ENCODE results near the gene ELOVL7. TPM values are rescaled to one million over a fixed set of nuclear protein-coding genes. Genes with fewer than 3 reads are reported as not detected.

The ELOVL7 gene
- total RNA-seq, 4 donors from 2014 or later: 16.6 to 57.6 (median 40.4) TPM

DNA sequence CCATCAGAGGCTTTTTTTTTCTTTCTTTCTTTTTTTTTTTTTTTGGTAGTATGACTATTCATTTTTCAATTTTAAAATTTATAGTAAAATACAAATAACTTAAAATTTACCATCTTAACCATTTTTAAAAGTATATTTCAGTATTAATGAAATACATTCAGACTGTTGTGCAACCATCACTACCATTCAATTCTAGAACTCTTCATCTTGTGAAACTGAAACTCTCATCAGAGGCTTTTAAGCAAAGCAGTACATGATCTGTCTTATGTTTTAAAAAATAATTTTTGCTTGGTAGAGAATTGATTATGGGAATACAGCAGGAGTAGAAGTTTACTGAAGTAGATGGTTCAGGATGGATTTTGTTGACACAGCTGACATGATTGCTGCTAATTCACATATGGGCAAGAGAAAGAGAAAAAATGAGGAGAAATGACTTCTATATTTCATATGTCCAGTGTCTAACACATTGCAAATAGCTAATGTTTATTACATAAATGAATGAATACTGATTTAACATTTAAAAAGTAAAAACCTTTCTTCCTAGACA is 13.4 kb downstream of the ELOVL7 start:
- no peaks in the 10 kb centered on the region for H3K36me3 ChIP-seq

DNA sequence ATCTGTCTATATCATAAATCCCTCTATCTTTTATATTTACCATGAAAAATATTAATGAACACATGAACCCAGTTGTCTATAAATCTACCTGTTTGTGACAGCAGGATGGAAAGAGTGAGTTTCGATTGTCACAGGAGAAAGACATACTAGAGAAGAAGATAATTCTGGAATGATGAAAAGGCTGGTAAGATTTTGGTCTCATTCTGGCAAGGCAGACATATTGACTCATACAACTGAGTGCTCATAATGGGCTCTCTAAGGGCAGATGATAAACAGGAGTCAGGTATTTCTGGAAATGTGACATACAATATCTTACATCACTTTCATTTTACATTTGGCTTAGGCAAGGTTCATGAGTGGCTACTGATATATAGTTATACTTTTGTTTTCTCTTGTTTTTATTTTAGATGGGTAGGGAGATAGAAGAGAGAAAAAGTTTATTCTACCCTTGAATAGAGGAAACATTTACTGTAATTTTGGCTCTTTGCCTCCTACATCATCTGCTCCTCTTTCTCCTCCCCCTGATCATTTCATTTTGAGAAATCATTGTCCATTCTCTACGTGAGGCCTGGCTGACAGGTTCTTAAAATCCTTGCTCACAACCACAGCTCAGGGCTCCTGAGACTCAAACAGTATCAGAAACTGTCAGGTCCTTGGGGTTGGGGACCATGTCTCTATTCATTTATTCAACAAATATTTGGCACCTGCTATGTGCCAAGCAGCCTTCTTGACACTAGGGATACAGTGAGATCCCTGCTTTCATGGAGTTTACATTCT is 14.4 kb downstream of the ELOVL7 start:
- no peak for TF ChIP-seq POLR2AphosphoS5 (IDR thresholded peaks at IDR 0.05)
- TF ChIP-seq EP300 (IDR thresholded peaks at IDR 0.05): no peak
- TF ChIP-seq, protein P1, sequence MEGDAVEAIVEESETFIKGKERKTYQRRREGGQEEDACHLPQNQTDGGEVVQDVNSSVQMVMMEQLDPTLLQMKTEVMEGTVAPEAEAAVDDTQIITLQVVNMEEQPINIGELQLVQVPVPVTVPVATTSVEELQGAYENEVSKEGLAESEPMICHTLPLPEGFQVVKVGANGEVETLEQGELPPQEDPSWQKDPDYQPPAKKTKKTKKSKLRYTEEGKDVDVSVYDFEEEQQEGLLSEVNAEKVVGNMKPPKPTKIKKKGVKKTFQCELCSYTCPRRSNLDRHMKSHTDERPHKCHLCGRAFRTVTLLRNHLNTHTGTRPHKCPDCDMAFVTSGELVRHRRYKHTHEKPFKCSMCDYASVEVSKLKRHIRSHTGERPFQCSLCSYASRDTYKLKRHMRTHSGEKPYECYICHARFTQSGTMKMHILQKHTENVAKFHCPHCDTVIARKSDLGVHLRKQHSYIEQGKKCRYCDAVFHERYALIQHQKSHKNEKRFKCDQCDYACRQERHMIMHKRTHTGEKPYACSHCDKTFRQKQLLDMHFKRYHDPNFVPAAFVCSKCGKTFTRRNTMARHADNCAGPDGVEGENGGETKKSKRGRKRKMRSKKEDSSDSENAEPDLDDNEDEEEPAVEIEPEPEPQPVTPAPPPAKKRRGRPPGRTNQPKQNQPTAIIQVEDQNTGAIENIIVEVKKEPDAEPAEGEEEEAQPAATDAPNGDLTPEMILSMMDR (IDR thresholded peaks at IDR 0.05): no peak
- TF ChIP-seq POLR2A (IDR thresholded peaks at IDR 0.05): no peak
- 54% methylated on average over 2 of the region's 2 CpGs for WGBS
- no peak for DNase-seq (ENCODE audit: low spot score in 2 of 2)
- Histone ChIP-seq H3K27ac (no peak overlapping the region), H3K9me3 (no peaks in the 10 kb centered on the region), H3K27me3 (no peaks in the 10 kb centered on the region), H3K4me1 (no peaks in the 10 kb centered on the region), H3K4me3 (no peak overlapping the region), H3K36me3 (no peaks in the 10 kb centered on the region)

More for the DNA sequence above, 13.4 kb downstream of the ELOVL7 start:
- DNase-seq (ENCODE audit: low spot score in 2 of 2): no peak
- Histone ChIP-seq H3K9me3 (no peaks in the 10 kb centered on the region), H3K4me3 (no peak overlapping the region), H3K4me1 (no peaks in the 10 kb centered on the region), H3K27ac (no peak overlapping the region), H3K27me3 (no peaks in the 10 kb centered on the region)
- no peak for TF ChIP-seq POLR2AphosphoS5 (IDR thresholded peaks at IDR 0.05)
- TF ChIP-seq, protein P1 (IDR thresholded peaks at IDR 0.05): no peak
- TF ChIP-seq EP300 (IDR thresholded peaks at IDR 0.05): no peak
- no peak for TF ChIP-seq POLR2A (IDR thresholded peaks at IDR 0.05)

DNA sequence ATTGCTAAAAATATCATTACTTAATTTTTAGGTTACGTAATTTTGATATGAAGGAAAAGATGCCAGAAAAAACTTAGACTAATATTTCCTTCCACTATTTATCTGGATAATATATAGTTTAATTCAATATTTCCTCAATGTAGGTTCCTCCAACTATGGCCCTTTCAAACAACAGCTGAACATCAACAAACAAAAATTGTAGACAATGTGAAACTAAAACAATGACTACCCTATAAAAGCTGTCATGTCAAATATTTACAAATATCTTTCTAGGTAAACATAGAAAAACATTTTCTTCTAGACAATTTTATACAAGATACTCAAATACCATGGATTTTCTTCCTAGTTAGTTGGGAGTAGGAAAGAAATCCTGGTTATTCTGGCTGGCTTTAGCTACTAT is 16.9 kb downstream of the ELOVL7 start:
- H3K27ac ChIP-seq: no peak overlapping the region
- H3K9me3 ChIP-seq: no peaks in the 10 kb centered on the region
- no peaks in the 10 kb centered on the region for H3K36me3 ChIP-seq
- 85% methylated on average over 1 of the region's 1 CpG for WGBS
- no peak for DNase-seq (ENCODE audit: low spot score in 2 of 2)
- no peaks in the 10 kb centered on the region for H3K27me3 ChIP-seq
- no peaks in the 10 kb centered on the region for H3K4me1 ChIP-seq
- TF ChIP-seq, protein P1 (IDR thresholded peaks at IDR 0.05): no peak
- no peak for TF ChIP-seq POLR2A (IDR thresholded peaks at IDR 0.05)
- no peak for TF ChIP-seq EP300 (IDR thresholded peaks at IDR 0.05)
- TF ChIP-seq POLR2AphosphoS5 (IDR thresholded peaks at IDR 0.05): no peak
- no peak overlapping the region for H3K4me3 ChIP-seq

DNA sequence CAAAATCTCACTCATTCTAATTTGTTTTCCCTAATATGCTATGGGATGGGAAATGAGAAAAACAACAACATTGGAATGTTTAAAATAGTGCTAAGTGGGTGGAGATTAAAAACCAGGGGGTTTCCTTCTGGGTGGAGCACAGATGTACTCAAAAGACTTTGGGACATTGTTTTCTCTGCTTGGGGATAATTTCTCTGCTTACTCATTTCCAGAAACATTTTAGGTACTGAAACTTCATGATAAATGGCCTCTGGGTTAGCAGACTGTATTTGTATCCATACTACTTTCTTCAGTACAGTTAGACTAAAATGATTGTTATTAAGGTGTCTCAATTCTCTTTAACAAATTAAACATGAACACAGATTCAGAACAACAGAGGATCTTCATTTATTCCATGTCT is 17.4 kb downstream of the ELOVL7 start:
- H3K4me1 ChIP-seq: no peaks in the 10 kb centered on the region
- TF ChIP-seq EP300 (IDR thresholded peaks at IDR 0.05) (no peak), POLR2A (IDR thresholded peaks at IDR 0.05) (no peak), POLR2AphosphoS5 (IDR thresholded peaks at IDR 0.05) (no peak)
- TF ChIP-seq, protein P1 (IDR thresholded peaks at IDR 0.05): no peak
- no peak for DNase-seq (ENCODE audit: low spot score in 2 of 2)
- no peaks in the 10 kb centered on the region for H3K9me3 ChIP-seq
- H3K27me3 ChIP-seq: no peaks in the 10 kb centered on the region
- H3K27ac ChIP-seq: no peak overlapping the region
- H3K36me3 ChIP-seq: no peaks in the 10 kb centered on the region
- no peak overlapping the region for H3K4me3 ChIP-seq

DNA sequence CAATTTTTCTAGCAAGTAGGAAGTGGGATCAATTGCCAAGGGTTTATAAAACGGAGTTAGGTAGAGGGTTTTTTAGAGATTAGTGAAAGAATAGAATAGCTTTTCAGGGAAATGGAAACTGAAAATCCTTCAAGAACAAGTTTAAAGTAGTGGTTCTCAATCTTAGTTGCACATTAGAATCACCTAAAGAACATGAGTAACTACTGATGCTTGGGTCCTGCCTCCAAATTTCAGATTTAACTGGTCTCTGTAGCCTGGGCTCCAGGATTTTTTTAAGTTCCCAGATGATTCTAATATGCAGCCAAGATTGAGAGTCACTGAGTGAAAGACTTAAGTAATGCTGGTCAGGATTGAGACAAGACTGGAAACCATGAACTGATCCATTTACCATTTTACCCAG is 20.5 kb downstream of the ELOVL7 start:
- Histone ChIP-seq H3K4me1 (no peaks in the 10 kb centered on the region), H3K36me3 (no peaks in the 10 kb centered on the region), H3K27ac (no peak overlapping the region), H3K9me3 (no peaks in the 10 kb centered on the region), H3K27me3 (no peaks in the 10 kb centered on the region), H3K4me3 (no peak overlapping the region)
- TF ChIP-seq POLR2AphosphoS5 (IDR thresholded peaks at IDR 0.05) (no peak), POLR2A (IDR thresholded peaks at IDR 0.05) (no peak)
- TF ChIP-seq, protein P1 (IDR thresholded peaks at IDR 0.05): no peak
- DNase-seq (ENCODE audit: low spot score in 2 of 2): no peak
- 80% methylated on average over 1 of the region's 1 CpG for WGBS

Measured in suprapubic skin (tissue), 4 donors.